Psoas muscle (tissue), 8 donors: ENCODE results near the gene GREB1. TPM values are rescaled to one million over a fixed set of nuclear protein-coding genes. Genes with fewer than 3 reads are reported as not detected.

Source experiments
- ATAC-seq, 4 donors: fragments of 200-7000 bp; cut with Tn5 transposase; one replicate each; pipeline ENCODE4 v1.9.1; 2020; ENCODE audit warnings: moderate library complexity in 3 of 4, mild to moderate bottlenecking in 2 of 4
- DNase-seq, 2 donors: peaks; one replicate each; pipeline ENCODE4 v3.0.0-alpha.2; 2020
- H3K27ac ChIP-seq: fragments of 200-600 bp; one replicate; pipeline ENCODE4 v1.8.0; 2022
- H3K27me3 ChIP-seq, 3 donors: fragments of 200-600 bp in 1 of 3; one replicate each; pipeline versions ENCODE4 v1.6.1 to v1.8.0; 2013 to 2022; ENCODE audit warnings: low read length in 2 of 3, mild to moderate bottlenecking in 2 of 3, moderate library complexity in 1 of 3; ENCODE audit not compliant: insufficient read depth in 3 of 3
- H3K36me3 ChIP-seq, 2 donors: fragments of 200-600 bp in 1 of 2; one replicate each; pipeline versions ENCODE4 v1.6.1 to v1.8.0; 2013 to 2022; ENCODE audit warnings: low read depth in 1 of 2, mild to moderate bottlenecking in 1 of 2, moderate library complexity in 1 of 2; ENCODE audit not compliant: insufficient read depth in 1 of 2
- H3K4me1 ChIP-seq: fragments of 200-600 bp; one replicate; pipeline ENCODE4 v1.8.0; 2022
- H3K4me3 ChIP-seq: fragments of 200-600 bp; one replicate; pipeline ENCODE4 v1.8.0; 2022; ENCODE audit warnings: mild to moderate bottlenecking
- H3K9me3 ChIP-seq: fragments of 200-600 bp; one replicate; pipeline ENCODE4 v1.8.0; 2022
- CTCF ChIP-seq: fragments of 200-600 bp; IDR thresholded peaks from one replicate; pipeline ENCODE4 v1.8.0; 2022; ENCODE audit warnings: antibody characterized with exemption
- WGBS, 3 donors: extraction: QIAGEN DNeasy Blood & Tissue Kit; methylation state at CpG; one replicate each; pipeline versions ENCODE4 v1.1.6 to v1.1.7; 2013; 5-methylcytosine and 5-hydroxymethylcytosine counted together
- intact Hi-C, 2 donors: fragments of 100-400 bp; cut with DNase I; formaldehyde crosslinking; loops; one replicate each; pipeline versions ENCODE4 v1.11.0 to v1.14.2; 2022
- polyA plus RNA-seq, 3 donors: library from polyadenylated mRNA; stranded (reverse); fragments of 200-250 nt; gene quantifications; one replicate each; pipeline ENCODE4 v1.2.3, GENCODE V29; 2013
- total RNA-seq, 4 donors: library from RNA; stranded (reverse); fragmentation: NEBNext Ultra II Directional in 2 of 4; extraction: Animal tissue kit (Norgen Biotek cat#: 25700) in 2 of 4; gene quantifications; one replicate each; pipeline versions ENCODE4 v1.2.1 to v1.2.4, GENCODE V29; 2021 to 2023
- donor health status: healthy with polysubstance abuse.
- donor health status: DM: no; HTN: no; CAD: no; lungs with moderate emphysema.
- donor health status: Bipolar disorder and iron deficiency.
- donor health status: healthy.
- donor health status: DM: yes; HTN: yes; CAD: no.
- donor health status: DM: no; HTN: no; CAD: no.
- donor health status: DM: no; HTN: no; CAD: no.
- donor health status: DM: yes; HTN: yes; CAD: no.

GREB1 gene
- total and polyA plus RNA-seq, 7 donors = 1.3 to 17.5 (median 3.2) TPM

GRCh38 chr2:11578081-11578948 is 44.5 kb downstream of the GREB1 start:
- no peak overlapping the region for H3K27ac ChIP-seq
- intact Hi-C loops = no loop called here
- ATAC-seq (no peak), DNase-seq (peak in 1 of 2 donors; percentile 35)
- H3K36me3 ChIP-seq = no peaks in the 10 kb centered on the region
- H3K4me3 ChIP-seq = no peak overlapping the region
- TF ChIP-seq CTCF = no peak
- WGBS, 3 donors = 89% methylated on average over 22 of the region's 22 CpGs
- H3K27me3 ChIP-seq = no peaks in the 10 kb centered on the region
- peaks cover 19% of the 10 kb centered on the region for H3K4me1 ChIP-seq
- H3K9me3 ChIP-seq = no peaks in the 10 kb centered on the region

GRCh38 chr2:11578986-11579774 is 45.3 kb downstream of the GREB1 start:
- H3K4me1 ChIP-seq = peaks cover 19% of the 10 kb centered on the region
- no peaks in the 10 kb centered on the region for H3K9me3 ChIP-seq
- intact Hi-C loops = no loop called here
- no peak overlapping the region for H3K4me3 ChIP-seq
- no peak overlapping the region for H3K27ac ChIP-seq
- no peak for TF ChIP-seq CTCF
- DNase-seq (peak in 1 of 2 donors; percentile 33), ATAC-seq (no peak)
- WGBS, 3 donors = 88 to 93% (median 92%) methylated on average over 11 of the region's 11 CpGs
- H3K27me3 ChIP-seq = no peaks in the 10 kb centered on the region
- no peaks in the 10 kb centered on the region for H3K36me3 ChIP-seq

- intact Hi-C loops = loop anchor here (10.0 kb wide), 2 partner anchors 445 to 745 kb away; a partner anchor contains a TSS
- H3K4me3 ChIP-seq = no peak overlapping the region
- DNase-seq = no peak
- no peak for ATAC-seq
- H3K27ac ChIP-seq = no peak overlapping the region
- no peaks in the 10 kb centered on the region for H3K27me3 ChIP-seq
- TF ChIP-seq CTCF = no peak
- peaks cover 12% of the 10 kb centered on the region for H3K4me1 ChIP-seq
- no peaks in the 10 kb centered on the region for H3K9me3 ChIP-seq
- 81 to 85% (median 83%) methylated on average over 10 of the region's 10 CpGs for WGBS, 3 donors
- H3K36me3 ChIP-seq = no peaks in the 10 kb centered on the region
These were observed 46.2 kb downstream of the GREB1 start for GRCh38 chr2:11579867-11580659.

- intact Hi-C loops = loop anchor here (10.0 kb wide), 2 partner anchors 446 to 746 kb away; a partner anchor contains a TSS
- DNase-seq = no peak
- 83 to 92% (median 83%) methylated on average over 12 of the region's 12 CpGs for WGBS, 3 donors
These were observed 46.9 kb downstream of the GREB1 start for GRCh38 chr2:11580697-11581096.

More at GRCh38 chr2:11580697-11581096, 46.9 kb downstream of the GREB1 start:
- Histone ChIP-seq H3K27me3 (no peaks in the 10 kb centered on the region), H3K9me3 (no peaks in the 10 kb centered on the region), H3K4me3 (no peak overlapping the region), H3K27ac (no peak overlapping the region), H3K36me3 (no peaks in the 10 kb centered on the region), H3K4me1 (peaks cover 7% of the 10 kb centered on the region)
- no peak for TF ChIP-seq CTCF
- ATAC-seq = no peak
